Tibial artery (tissue), 4 donors: ENCODE data around the gene GDF11.

Experiments used
- DNase-seq, 2 donors: peaks; one replicate each; pipeline ENCODE4 v3.0.0-alpha.2; 2019
- H3K27ac ChIP-seq, 2 donors: fragments of 200-600 bp; sonication (generic) in 1 of 2; 1 replicate in 1 of 2; 2 replicates in 1 of 2; pipeline ENCODE4 v1.5.1; 2018 to 2019; ENCODE audit warnings: mild to moderate bottlenecking in 1 of 2
- H3K27me3 ChIP-seq, 2 donors: fragments of 200-600 bp; sonication (generic) in 1 of 2; one replicate each; pipeline versions ENCODE4 v1.5.1 to v1.6.0; 2016 to 2019
- H3K36me3 ChIP-seq, 3 donors: fragments of 200-600 bp; sonication (generic) in 2 of 3; one replicate each; pipeline ENCODE4 v1.5.1; 2016 to 2019; ENCODE audit warnings: mild to moderate bottlenecking in 2 of 3
- H3K4me1 ChIP-seq, 4 donors: fragments of 200-600 bp; sonication (generic) in 2 of 4; 1 replicate in 3 of 4; 2 replicates in 1 of 4; pipeline ENCODE4 v1.5.1; 2016 to 2019
- H3K4me3 ChIP-seq, 2 donors: fragments of 200-600 bp; sonication (generic) in 1 of 2; 1 replicate in 1 of 2; 2 replicates in 1 of 2; pipeline ENCODE4 v1.5.1; 2018 to 2019; ENCODE audit warnings: mild to moderate bottlenecking in 2 of 2
- H3K9me3 ChIP-seq, 3 donors: fragments of 200-600 bp; sonication (generic) in 1 of 3; one replicate each; pipeline ENCODE4 v1.5.1; 2016 to 2019
- CTCF ChIP-seq, 2 experiments: fragments of 200-600 bp in 1 of 2; fragments of 450-650 bp in 1 of 2; IDR thresholded peaks; one replicate each; pipeline ENCODE4 v1.5.1; 2017 to 2019; ENCODE audit warnings: antibody characterized with exemption in 2 of 2, mild to moderate bottlenecking in 1 of 2, moderate library complexity in 1 of 2
- intact Hi-C: fragments of 100-400 bp; cut with DNase I; formaldehyde crosslinking; loops from one replicate; pipeline ENCODE4 v1.15.0; 2023; ENCODE audit warnings: low total_unique reads

The GDF11 gene

GRCh38 chr12:55736780-55737580 is 5.9 kb upstream of the GDF11 start:
- peak; percentile 73 to 74 for TF ChIP-seq CTCF (IDR thresholded peaks at IDR 0.05)
- intact Hi-C loops: loop anchor here (5.0 kb wide), 1 partner anchor 55 kb away; a partner anchor contains a TSS
- H3K4me1 ChIP-seq: peaks cover 0 to 15% (median 11%) of the 10 kb centered on the region in 4 donors
- peak in 1 of 2 donors; percentile 83 for DNase-seq
- H3K27ac ChIP-seq: peak overlapping the region; percentile 71 to 73
- no peaks in the 10 kb centered on the region for H3K27me3 ChIP-seq
- H3K9me3 ChIP-seq: no peaks in the 10 kb centered on the region
- H3K36me3 ChIP-seq: no peaks in the 10 kb centered on the region
- no peak overlapping the region for H3K4me3 ChIP-seq

GRCh38 chr12:55737581-55738122 is 5.3 kb upstream of the GDF11 start:
- DNase-seq: no peak
- peak overlapping the region in 1 of 2 donors; percentile 67 for H3K4me3 ChIP-seq
- no peaks in the 10 kb centered on the region for H3K9me3 ChIP-seq
- intact Hi-C loops: loop anchor here (2.0 to 5.0 kb wide), 2 partner anchors 55 to 203 kb away; a partner anchor contains a TSS
- peaks cover 0 to 17% (median 13%) of the 10 kb centered on the region in 4 donors for H3K4me1 ChIP-seq
- no peaks in the 10 kb centered on the region for H3K36me3 ChIP-seq
- H3K27ac ChIP-seq: peak overlapping the region; percentile 71 to 73
- no peak for TF ChIP-seq CTCF (IDR thresholded peaks at IDR 0.05)
- no peaks in the 10 kb centered on the region for H3K27me3 ChIP-seq

- Histone ChIP-seq H3K9me3 (no peaks in the 10 kb centered on the region), H3K4me3 (peak overlapping the region; percentile 52 to 67), H3K27me3 (no peaks in the 10 kb centered on the region), H3K4me1 (peaks cover 0 to 19% (median 14%) of the 10 kb centered on the region in 4 donors), H3K27ac (peak overlapping the region; percentile 71 to 73), H3K36me3 (no peaks in the 10 kb centered on the region)
- TF ChIP-seq CTCF (IDR thresholded peaks at IDR 0.05): peak; percentile 86 to 96
- peak; percentile 87 to 89 for DNase-seq
- intact Hi-C loops: loop anchor here (2.0 to 5.0 kb wide), 2 partner anchors 56 to 202 kb away; a partner anchor contains a TSS
Measured at GRCh38 chr12:55738123-55739024, 4.5 kb upstream of the GDF11 start.

GRCh38 chr12:55739025-55739378 is 3.9 kb upstream of the GDF11 start:
- Histone ChIP-seq H3K36me3 (no peaks in the 10 kb centered on the region), H3K4me3 (peak overlapping the region in 1 of 2 donors; percentile 67), H3K9me3 (no peaks in the 10 kb centered on the region), H3K27ac (no peak overlapping the region), H3K4me1 (peaks cover 0 to 25% (median 20%) of the 10 kb centered on the region in 4 donors), H3K27me3 (no peaks in the 10 kb centered on the region)
- intact Hi-C loops: loop anchor here (2.0 to 5.0 kb wide), 2 partner anchors 57 to 202 kb away; a partner anchor contains a TSS
- no peak for DNase-seq
- no peak for TF ChIP-seq CTCF (IDR thresholded peaks at IDR 0.05)

GRCh38 chr12:55741931-55742680 is 816 bp upstream of the GDF11 start:
- Histone ChIP-seq H3K27me3 (no peaks in the 10 kb centered on the region), H3K4me1 (peaks cover 0 to 47% (median 38%) of the 10 kb centered on the region in 4 donors), H3K9me3 (no peaks in the 10 kb centered on the region), H3K4me3 (no peak overlapping the region), H3K27ac (no peak overlapping the region), H3K36me3 (no peaks in the 10 kb centered on the region)
- no peak for DNase-seq
- no peak for TF ChIP-seq CTCF (IDR thresholded peaks at IDR 0.05)
- intact Hi-C loops: loop anchor here (2.0 kb wide), 1 partner anchor 83 kb away; no protein-coding TSS in a partner anchor
